GM20000 (cell line): ENCODE results near the gene TDO2.

Source experiments
- DNase-seq: peaks from one replicate; pipeline ENCODE4 v3.0.0; 2012; ENCODE audit warnings: low spot score
- CTCF ChIP-seq: IDR thresholded peaks from 2 replicates; pipeline ENCODE4 v1.5.1; 2012; ENCODE audit warnings: mild to moderate bottlenecking, control low read depth; ENCODE audit errors: extremely low read depth, missing control alignments

Gene TDO2

DNA sequence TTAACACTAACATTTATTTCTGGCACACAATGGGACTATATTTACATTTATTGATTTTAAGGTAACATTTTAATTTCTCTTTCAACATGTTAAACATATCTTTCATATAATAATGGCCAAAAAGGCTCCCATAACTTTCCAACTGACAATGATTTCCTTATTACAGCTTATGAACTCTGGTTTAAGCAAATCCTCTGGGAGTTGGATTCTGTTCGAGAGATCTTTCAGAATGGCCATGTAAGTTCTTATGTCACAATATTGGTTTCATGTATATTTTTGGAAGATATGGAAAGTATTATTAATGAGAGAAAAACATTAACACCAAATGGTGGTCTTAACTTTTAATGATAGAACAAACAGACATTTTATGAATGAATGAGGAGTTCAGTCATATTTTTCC is 4.1 kb downstream of the TDO2 start:
- no peak for TF ChIP-seq CTCF
- no peak for DNase-seq

- TF ChIP-seq CTCF: no peak
- DNase-seq: peak; percentile 38
These were observed 5.0 kb downstream of the TDO2 start for GRCh38 chr4:155908187-155909139.

DNA sequence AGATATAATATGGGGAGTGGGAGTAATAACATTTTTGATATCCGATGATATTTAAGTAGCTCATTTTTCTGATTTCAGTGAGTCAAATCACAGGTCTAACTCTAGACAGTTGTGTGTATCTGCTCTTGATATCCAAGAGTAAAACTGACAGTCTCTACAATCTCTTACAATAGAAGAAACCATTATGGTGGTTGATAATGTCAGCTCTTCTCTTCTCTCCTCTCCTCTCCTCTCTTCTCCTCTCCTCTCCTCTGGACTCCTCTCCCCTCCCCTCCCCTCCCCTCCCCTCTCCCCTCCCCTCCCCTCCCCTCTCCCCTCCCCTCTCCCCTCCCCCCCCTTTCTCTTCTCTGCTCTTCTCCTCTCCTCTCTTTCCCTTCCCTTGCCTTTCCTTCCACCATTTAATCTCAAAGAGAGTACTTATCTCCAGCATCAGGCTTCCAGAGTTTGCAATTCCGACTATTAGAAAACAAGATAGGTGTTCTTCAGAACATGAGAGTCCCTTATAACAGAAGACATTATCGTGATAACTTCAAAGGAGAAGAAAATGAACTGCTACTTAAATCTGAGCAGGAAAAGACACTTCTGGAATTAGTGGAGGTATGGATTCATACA is 6.2 kb downstream of the TDO2 start:
- no peak for DNase-seq

GRCh38 chr4:155911905-155912304 is 8.4 kb downstream of the TDO2 start:
- DNase-seq: no peak
- no peak for TF ChIP-seq CTCF

More for the DNA sequence above, 6.2 kb downstream of the TDO2 start:
- TF ChIP-seq CTCF: no peak

GRCh38 chr4:155914782-155915181 is 11.3 kb downstream of the TDO2 start:
- no peak for DNase-seq
- TF ChIP-seq CTCF: no peak

DNA sequence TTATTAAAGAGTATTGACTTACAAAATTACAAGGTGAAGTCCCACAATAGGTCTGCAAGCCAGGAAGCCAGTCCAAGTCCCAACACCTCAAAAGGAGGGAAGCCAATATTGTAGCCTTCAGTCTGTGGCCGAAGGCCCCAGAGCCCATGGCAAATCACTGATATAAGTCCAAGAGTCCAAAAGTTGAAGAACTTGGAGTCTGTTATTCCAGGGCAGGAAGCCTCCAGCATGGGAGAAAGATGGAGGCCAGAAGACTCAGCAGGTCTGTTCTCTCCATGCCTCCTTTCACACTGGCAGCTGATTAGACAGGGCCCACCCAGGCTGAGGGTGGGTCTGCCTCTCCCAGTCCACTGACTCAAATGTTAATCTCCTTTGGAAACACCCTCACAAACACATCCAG is 18.1 kb downstream of the TDO2 start:
- DNase-seq: no peak
- TF ChIP-seq CTCF: no peak

DNA sequence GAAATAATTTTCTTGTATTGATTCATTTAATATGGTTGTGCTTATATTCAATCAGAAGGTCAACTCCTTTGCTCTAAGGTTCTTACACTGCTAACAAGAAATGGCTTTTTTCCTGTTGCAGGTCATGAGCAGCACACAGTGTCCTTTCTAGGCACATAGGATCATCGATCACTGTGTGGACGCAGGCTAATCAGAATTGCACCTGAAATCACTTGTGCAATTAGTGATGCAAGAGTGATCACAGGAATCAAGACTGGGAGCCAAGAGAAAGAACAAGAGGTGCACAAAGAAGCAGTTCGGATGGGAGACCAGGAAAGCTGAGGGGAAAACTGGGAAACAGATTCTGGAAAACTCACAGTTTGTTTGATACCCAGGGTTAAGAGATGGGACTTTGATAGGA is 21.1 kb downstream of the TDO2 start:
- TF ChIP-seq CTCF: no peak
- no peak for DNase-seq
